Measurements from ENCODE around the gene FBLN7. TPM values are rescaled to one million over a fixed set of nuclear protein-coding genes. Genes with fewer than 3 reads are reported as not detected.

FBLN7 gene
- total and polyA plus RNA-seq, 2 experiments from 2014 or later, result 0.16 TPM; not detected in 1

GRCh38 chr2:112230371-112230770 lies 92.2 kb downstream of the FBLN7 start (continued):
- TF ChIP-seq, protein P1, sequence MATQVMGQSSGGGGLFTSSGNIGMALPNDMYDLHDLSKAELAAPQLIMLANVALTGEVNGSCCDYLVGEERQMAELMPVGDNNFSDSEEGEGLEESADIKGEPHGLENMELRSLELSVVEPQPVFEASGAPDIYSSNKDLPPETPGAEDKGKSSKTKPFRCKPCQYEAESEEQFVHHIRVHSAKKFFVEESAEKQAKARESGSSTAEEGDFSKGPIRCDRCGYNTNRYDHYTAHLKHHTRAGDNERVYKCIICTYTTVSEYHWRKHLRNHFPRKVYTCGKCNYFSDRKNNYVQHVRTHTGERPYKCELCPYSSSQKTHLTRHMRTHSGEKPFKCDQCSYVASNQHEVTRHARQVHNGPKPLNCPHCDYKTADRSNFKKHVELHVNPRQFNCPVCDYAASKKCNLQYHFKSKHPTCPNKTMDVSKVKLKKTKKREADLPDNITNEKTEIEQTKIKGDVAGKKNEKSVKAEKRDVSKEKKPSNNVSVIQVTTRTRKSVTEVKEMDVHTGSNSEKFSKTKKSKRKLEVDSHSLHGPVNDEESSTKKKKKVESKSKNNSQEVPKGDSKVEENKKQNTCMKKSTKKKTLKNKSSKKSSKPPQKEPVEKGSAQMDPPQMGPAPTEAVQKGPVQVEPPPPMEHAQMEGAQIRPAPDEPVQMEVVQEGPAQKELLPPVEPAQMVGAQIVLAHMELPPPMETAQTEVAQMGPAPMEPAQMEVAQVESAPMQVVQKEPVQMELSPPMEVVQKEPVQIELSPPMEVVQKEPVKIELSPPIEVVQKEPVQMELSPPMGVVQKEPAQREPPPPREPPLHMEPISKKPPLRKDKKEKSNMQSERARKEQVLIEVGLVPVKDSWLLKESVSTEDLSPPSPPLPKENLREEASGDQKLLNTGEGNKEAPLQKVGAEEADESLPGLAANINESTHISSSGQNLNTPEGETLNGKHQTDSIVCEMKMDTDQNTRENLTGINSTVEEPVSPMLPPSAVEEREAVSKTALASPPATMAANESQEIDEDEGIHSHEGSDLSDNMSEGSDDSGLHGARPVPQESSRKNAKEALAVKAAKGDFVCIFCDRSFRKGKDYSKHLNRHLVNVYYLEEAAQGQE (IDR thresholded peaks at IDR 0.05; ENCODE audit: unreplicated experiment), result no peak
- TF ChIP-seq CTCF (conservative IDR thresholded peaks at IDR 0.05; ENCODE audit: low read depth in 2 of 2), result no peak
- TF ChIP-seq ZNF114 (CRISPR knock-in tag; IDR thresholded peaks at IDR 0.05), result no peak
- TF ChIP-seq, protein P2, sequence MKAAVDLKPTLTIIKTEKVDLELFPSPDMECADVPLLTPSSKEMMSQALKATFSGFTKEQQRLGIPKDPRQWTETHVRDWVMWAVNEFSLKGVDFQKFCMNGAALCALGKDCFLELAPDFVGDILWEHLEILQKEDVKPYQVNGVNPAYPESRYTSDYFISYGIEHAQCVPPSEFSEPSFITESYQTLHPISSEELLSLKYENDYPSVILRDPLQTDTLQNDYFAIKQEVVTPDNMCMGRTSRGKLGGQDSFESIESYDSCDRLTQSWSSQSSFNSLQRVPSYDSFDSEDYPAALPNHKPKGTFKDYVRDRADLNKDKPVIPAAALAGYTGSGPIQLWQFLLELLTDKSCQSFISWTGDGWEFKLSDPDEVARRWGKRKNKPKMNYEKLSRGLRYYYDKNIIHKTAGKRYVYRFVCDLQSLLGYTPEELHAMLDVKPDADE (IDR thresholded peaks at IDR 0.05), result no peak
- no peak for TF ChIP-seq NANOG (IDR thresholded peaks at IDR 0.05; ENCODE audit: borderline replicate concordance)
- TF ChIP-seq EZH2 (IDR thresholded peaks at IDR 0.05; ENCODE audit: low read depth, unreplicated experiment), result no peak
- TF ChIP-seq ZNF331 (CRISPR knock-in tag; IDR thresholded peaks at IDR 0.05; ENCODE audit: low read depth), result no peak
- TF ChIP-seq STAT1 (IDR thresholded peaks at IDR 0.05; ENCODE audit: unreplicated experiment), result no peak
- no peak for TF ChIP-seq EZH2phosphoT487 (IDR thresholded peaks at IDR 0.05; ENCODE audit: unreplicated experiment)

Other genes starting within 250 kb of the FBLN7 start
- 8.7 and 9.0 TPM in 2 replicates for gene MERTK, start 239.8 kb upstream of the FBLN7 start, total RNA-seq (2014; rRNA removed; shearing (Covaris generic))
- 2.4 and 3.0 TPM in 2 replicates for gene MERTK, start 239.8 kb upstream of the FBLN7 start, polyA plus RNA-seq (2016; fragmentation: Nextera tagmentation; extraction: Ambion mirVana)
- gene TMEM87B, start 83.1 kb upstream of the FBLN7 start, total RNA-seq (2014; rRNA removed; shearing (Covaris generic)), result 15.4 and 25.0 TPM in 2 replicates
- gene TMEM87B, start 83.1 kb upstream of the FBLN7 start, polyA plus RNA-seq (2016; fragmentation: Nextera tagmentation; extraction: Ambion mirVana), result 5.1 and 7.0 TPM in 2 replicates
- 3.0 and 13.3 TPM in 2 replicates for gene ZC3H8, start 116.7 kb downstream of the FBLN7 start, total RNA-seq (2014; rRNA removed; shearing (Covaris generic))
- 42.8 and 49.1 TPM in 2 replicates for gene ZC3H8, start 116.7 kb downstream of the FBLN7 start, polyA plus RNA-seq (2016; fragmentation: Nextera tagmentation; extraction: Ambion mirVana)
- 6.3 and 8.0 TPM in 2 replicates for gene ZC3H6, start 137.2 kb downstream of the FBLN7 start, total RNA-seq (2014; rRNA removed; shearing (Covaris generic))
- gene ZC3H6, start 137.2 kb downstream of the FBLN7 start, polyA plus RNA-seq (2016; fragmentation: Nextera tagmentation; extraction: Ambion mirVana), result 4.7 and 4.9 TPM in 2 replicates

Data from GM23338 (cell line).